ENCODE measurements around the gene TMEM89.
A peak's percentile ranks its signal among the peaks of the same experiment; 100 is the strongest.

Gene TMEM89

DNA sequence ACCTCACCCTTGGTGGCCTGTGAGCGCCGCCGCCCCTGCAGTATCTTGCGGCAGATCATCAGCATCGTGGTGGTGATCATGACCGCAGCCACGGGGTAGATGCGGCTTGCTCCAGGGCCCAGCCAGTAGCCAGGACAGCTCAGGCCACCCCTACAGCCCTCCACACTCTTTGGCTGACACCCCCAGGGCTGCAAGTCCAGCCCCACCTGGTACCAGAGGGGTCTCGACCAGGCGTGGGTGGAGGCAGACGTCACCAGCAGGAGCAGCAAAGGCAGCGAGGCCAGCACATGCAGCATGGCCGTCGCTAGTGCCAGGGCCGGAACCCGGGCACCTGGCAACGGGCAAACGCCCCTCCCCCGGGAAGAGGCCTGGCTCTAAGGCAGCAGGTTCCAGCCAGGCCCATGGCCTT, at the start of gene TMEM89:
TSS of gene TMEM89 (minus strand) at position 309 of the 409 bp plus-strand sequence. CDS start at position 296, 13 bp downstream.
- no peak for DNase-seq (ENCODE audit: low read depth in 2 of 2)

DNA sequence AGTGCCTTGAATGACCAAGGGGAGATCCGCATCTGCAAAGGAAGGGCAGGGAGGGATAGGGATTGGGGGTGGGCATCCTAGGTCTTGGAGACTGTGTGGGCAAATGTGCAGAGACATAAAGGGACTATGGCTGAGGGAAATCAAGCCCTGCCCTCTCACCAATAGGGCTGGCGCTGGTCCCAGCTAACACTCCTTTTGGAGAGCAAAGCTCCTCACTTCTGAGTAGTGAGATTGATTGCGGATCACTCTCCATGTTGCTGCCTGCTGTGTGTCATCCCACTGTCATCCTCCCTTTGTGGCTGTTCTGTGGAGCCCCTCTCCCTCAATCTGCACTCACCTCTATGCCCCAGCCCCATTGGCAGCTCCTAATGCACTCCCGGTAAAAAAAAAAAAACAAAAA, 43.4 kb upstream of the TMEM89 start:
- no peak for DNase-seq (ENCODE audit: low read depth in 2 of 2)

DNA sequence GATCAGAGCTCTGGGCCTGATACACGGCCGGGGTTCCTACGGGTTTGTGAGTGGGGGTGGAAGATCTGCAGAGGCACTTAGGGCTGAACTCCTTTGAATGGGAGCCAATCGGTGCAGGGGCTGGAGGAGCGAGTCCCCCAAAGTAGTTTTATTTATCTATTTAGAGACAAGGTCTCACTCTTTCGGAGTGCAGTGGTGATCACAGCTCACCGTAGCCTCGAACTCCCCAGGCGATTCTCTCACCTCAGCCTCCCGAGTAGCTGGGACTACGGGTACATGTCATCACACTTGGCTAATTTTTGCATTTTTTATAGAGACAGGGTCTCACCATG, 42.7 kb upstream of the TMEM89 start:
- no peak for DNase-seq (ENCODE audit: low read depth in 2 of 2)

GRCh38 chr3:48663489-48664312, 42.1 kb upstream of the TMEM89 start:
- peak; percentile 70 to 92 for DNase-seq (ENCODE audit: low read depth in 2 of 2)

DNA sequence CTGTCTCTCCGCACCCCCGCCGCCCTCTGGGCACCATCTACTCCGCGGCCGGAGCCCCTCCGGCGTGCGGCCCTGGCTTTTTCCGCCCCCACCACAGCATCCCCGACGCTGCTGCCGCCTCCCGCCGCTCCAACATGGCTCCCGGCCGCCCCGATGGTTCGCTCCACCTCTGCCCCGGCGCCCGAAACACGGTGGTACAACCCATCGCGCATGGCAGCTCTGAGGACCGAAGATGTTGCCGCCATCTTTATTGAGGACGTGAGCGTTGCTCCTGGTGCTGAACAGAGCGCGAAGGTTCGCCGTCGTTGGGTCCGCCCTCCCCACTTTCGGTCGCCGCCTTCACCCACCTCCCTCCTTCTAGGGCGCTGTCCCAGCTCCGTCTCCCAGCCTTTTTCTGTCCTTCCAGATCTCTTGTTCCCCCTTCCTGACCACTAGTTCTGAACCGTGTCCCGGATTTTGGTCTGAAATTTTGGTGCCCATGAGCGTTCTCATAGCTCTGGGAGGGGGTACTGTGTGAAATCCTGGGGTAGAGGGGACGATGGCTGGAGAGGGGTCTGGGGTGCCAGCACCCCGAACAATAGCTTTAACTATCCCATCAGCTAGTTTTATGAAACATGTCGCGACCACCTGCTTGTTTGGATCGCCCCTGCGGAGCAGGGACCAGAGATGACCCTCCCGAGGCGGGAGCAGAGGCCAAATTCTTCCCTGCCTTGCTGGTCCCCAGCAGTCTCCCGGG, 41.4 kb upstream of the TMEM89 start, which contains the start of gene CELSR3:
TSS of gene CELSR3 (minus strand) at position 134 of the 736 bp plus-strand sequence. CDS start 252 bp downstream, outside the sequence.
- peak in 1 of 2 donors; percentile 49 for DNase-seq (ENCODE audit: low read depth in 2 of 2)

GRCh38 chr3:48662145-48662752, 40.7 kb upstream of the TMEM89 start:
- no peak for DNase-seq (ENCODE audit: low read depth in 2 of 2)

DNA sequence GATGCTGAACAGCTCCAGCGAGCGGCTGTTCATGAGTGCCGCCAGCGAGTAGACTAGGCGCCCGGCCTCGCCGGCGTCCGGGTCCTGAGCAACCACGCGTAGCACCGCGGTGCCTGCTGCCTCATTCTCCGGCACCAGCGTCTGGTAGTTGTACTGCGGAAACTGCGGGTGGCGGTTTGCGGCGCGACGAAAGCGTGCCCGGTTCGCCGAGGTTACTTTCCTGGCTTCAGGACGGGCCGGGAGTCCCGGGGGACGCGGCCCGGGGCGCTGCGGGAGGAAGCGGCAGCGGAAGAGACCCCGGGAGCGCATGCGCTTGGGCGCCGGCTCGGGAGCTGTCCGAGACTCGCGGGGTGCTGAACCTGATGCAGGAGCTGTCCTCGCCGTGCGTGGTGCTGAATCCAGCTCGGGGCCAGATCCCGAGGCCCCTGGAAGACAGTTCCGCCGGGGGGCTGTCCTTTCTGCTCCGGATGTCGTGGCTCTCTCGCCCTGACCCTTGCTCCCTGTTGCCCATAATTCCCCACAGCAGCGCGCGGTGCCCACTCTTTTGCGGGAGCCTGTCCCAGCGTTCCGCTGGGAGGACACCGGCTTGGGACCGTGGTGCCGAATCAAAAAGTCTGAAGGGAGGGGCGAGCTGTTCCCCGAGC, 40.1 kb upstream of the TMEM89 start:
- DNase-seq (ENCODE audit: low read depth in 2 of 2): peak; percentile 59 to 66

DNA sequence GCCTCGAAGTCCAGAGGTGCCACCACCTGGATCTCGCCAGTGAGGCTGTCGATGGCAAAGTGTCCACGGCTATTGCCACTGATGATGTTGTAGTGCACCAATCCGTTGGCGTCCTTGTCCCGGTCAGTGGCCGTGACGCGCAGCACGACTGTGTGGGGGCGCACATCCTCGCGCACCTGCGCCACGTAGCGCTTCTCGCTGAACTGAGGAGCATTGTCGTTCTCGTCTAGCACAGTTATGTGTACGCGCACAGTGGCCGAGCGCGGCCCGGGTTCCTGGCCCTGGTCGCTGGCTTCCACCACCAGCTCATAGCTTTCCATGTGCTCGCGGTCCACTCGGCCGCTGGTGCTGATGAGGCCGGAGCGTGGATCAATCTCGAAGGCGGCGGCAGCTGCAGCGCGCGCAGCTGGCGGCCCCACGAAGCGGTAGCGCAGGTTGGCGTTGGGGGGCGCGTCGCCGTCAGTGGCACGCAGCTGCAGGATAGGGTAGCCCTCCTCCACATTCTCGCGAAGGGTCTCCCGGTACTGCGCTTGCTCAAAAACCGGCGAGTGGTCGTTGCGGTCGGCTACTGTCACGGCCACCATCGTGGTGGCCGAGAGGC, 39.3 kb upstream of the TMEM89 start:
- no peak for DNase-seq (ENCODE audit: low read depth in 2 of 2)

GRCh38 chr3:48656841-48657281, 35.3 kb upstream of the TMEM89 start:
- no peak for DNase-seq (ENCODE audit: low read depth in 2 of 2)

GRCh38 chr3:48656061-48656840, 34.7 kb upstream of the TMEM89 start:
- peak; percentile 71 to 79 for DNase-seq (ENCODE audit: low read depth in 2 of 2)

- DNase-seq (ENCODE audit: low read depth in 2 of 2): peak in 1 of 2 donors; percentile 33
Measured at GRCh38 chr3:48655606-48656005, 34.0 kb upstream of the TMEM89 start.

DNA sequence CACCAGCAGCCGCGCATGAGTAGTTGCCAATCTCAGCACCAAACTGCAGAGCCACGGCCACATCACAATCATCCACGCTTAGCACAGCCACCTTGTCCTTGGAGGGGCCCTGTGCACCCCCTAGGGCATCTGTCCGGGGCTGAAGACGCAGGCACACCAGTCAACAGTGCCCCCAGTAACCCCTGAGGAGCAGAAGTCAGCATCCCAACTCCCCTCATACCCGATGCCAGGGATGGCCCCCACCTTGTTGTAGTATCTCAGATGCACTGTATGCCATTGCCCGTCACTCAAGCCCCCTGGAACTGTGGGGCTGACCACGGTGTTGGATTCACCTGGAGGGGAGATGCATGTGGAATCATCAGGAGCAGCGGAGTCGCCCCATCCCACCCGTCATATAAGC, 33.5 kb upstream of the TMEM89 start:
- DNase-seq (ENCODE audit: low read depth in 2 of 2): no peak

DNA sequence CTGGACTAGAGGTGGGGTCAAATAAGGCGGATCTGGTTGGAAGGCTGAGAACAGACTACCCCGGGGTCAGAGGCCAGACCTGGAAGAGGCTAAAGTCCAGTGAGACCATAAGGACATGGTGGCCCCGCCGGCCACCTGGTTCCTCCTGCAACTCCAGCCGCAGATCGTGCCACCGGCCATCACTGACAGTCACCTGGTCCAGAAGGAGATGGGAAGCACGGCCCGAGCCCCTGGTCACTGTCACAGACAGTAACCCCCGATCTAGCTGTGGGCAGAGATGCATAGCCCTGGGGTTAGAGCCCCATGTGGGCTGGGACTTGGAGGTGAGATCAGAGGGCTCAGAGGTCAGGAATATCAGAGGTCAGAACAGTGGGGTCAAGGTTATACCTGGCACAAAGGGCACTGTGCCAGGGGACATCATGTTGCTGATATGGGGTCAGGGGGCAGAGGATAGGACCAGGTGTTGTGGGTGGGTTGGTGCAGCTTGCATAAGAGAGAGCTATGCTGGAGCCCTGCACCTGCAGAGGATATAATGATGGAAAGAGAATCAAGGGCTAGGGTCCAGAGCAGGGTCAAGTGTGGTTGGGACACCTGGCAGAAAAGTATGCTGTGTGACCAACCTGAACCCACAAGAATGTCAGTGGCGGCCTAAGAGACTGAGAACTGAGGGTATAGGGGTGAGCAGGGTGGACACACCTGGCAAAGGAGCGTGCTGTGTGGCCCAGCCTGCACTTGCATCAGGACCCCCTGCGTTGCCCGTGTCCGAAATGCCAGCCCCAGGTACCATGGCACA, 31.6 kb upstream of the TMEM89 start:
- DNase-seq (ENCODE audit: low read depth in 2 of 2): no peak

GRCh38 chr3:48651771-48652170, 30.2 kb upstream of the TMEM89 start:
- DNase-seq (ENCODE audit: low read depth in 2 of 2): no peak

- DNase-seq (ENCODE audit: low read depth in 2 of 2): no peak
Measured at GRCh38 chr3:48650723-48651122, 29.2 kb upstream of the TMEM89 start.

GRCh38 chr3:48648188-48648850, 26.8 kb upstream of the TMEM89 start:
- DNase-seq (ENCODE audit: low read depth in 2 of 2): no peak

GRCh38 chr3:48647714-48648113, 26.1 kb upstream of the TMEM89 start:
- DNase-seq (ENCODE audit: low read depth in 2 of 2): no peak

GRCh38 chr3:48644898-48645760, 23.6 kb upstream of the TMEM89 start:
- no peak for DNase-seq (ENCODE audit: low read depth in 2 of 2)

All from activated CD4-positive, alpha-beta T cell treated with anti-CD3 and anti-CD28 coated beads for 24 hours (primary cell).